ENCODE data around the gene PTBP3. TPM values are rescaled to one million over a fixed set of nuclear protein-coding genes. Genes with fewer than 3 reads are reported as not detected.

PTBP3 gene
- polyA plus RNA-seq, 3 donors = 33.6 to 68.3 (median 51.4) TPM

GRCh38 chr9:112169368-112169767 lies 164.1 kb downstream of the PTBP3 start:
- peaks cover 98% of the 10 kb centered on the region for H3K79me2 ChIP-seq (ENCODE audit: insufficient read depth, low read length)
- peaks cover 60% of the 10 kb centered on the region for H4K20me1 ChIP-seq (ENCODE audit: insufficient read depth, low read length)
- no peak overlapping the region for H3K4me2 ChIP-seq (replicated peaks; ENCODE audit: extremely low read depth, low read length, poor library complexity, severe bottlenecking)
- intact Hi-C loops (cut with micrococcal nuclease) = no loop called here
- H3K9me3 ChIP-seq (replicated peaks in 1 of 2; ENCODE audit: control insufficient read depth in 1 of 2, insufficient read depth in 1 of 2, low read length in 2 of 2) = no peaks in the 10 kb centered on the region
- H3K36me3 ChIP-seq (replicated peaks in 1 of 2; ENCODE audit: control insufficient read depth in 1 of 2, insufficient read depth in 2 of 2, low read length in 2 of 2) = peaks cover 0 to 12% of the 10 kb centered on the region in 2 donors
- no peak overlapping the region for H3K9ac ChIP-seq (ENCODE audit: insufficient read depth, low read length, poor library complexity, severe bottlenecking)
- no peak overlapping the region for H3K27ac ChIP-seq (ENCODE audit: low read depth in 1 of 2, low read length in 2 of 2)
- H3K27ac Mint-ChIP-seq = peak overlapping the region in 4 of 7 donors; percentile 6 to 76 (median 60)
- no peak overlapping the region for H2AFZ ChIP-seq (ENCODE audit: insufficient read depth, low read depth, low read length, poor library complexity, severe bottlenecking)
- H3K4me1 Mint-ChIP-seq = peaks cover 79% of the 10 kb centered on the region
- peaks cover 0 to 5% (median 0%) of the 10 kb centered on the region in 7 donors for H3K9me3 Mint-ChIP-seq
- no peak overlapping the region for H3K4me3 Mint-ChIP-seq
- H3K36me3 Mint-ChIP-seq = peaks cover 39 to 66% of the 10 kb centered on the region in 2 donors
- no peaks in the 10 kb centered on the region for H3K27me3 ChIP-seq (ENCODE audit: control insufficient read depth in 2 of 2, insufficient read depth in 2 of 2, low read length in 2 of 2)
- H3K4me1 ChIP-seq (ENCODE audit: control insufficient read depth in 1 of 2, insufficient read depth in 2 of 2, low read length in 2 of 2) = peaks cover 40 to 42% of the 10 kb centered on the region in 2 donors
- H3K4me3 ChIP-seq (replicated peaks in 1 of 3; ENCODE audit: low read depth in 2 of 3, low read length in 3 of 3) = no peak overlapping the region
- TF ChIP-seq CTCF (IDR thresholded peaks at IDR 0.05) = no peak
- 88% methylated on average over 4 of the region's 6 CpGs for WGBS (ENCODE audit: insufficient coverage)
- no peak for DNase-seq
- peaks cover 0 to 5% (median 0%) of the 10 kb centered on the region in 3 donors for H3K27me3 Mint-ChIP-seq (ENCODE audit: low read depth in 3 of 3)

GRCh38 chr9:112168197-112168596 lies 165.2 kb downstream of the PTBP3 start:
- Mint-ChIP-seq H3K27ac (peak overlapping the region in 3 of 7 donors; percentile 37 to 80 (median 67)), H3K36me3 (peaks cover 32 to 59% of the 10 kb centered on the region in 2 donors), H3K27me3 (ENCODE audit: low read depth in 3 of 3) (peaks cover 0 to 2% (median 0%) of the 10 kb centered on the region in 3 donors), H3K4me3 (no peak overlapping the region), H3K9me3 (peaks cover 0 to 5% (median 0%) of the 10 kb centered on the region in 7 donors), H3K4me1 (peaks cover 70% of the 10 kb centered on the region)
- Histone ChIP-seq H3K27ac (ENCODE audit: low read depth in 1 of 2, low read length in 2 of 2) (no peak overlapping the region), H4K20me1 (ENCODE audit: insufficient read depth, low read length) (peaks cover 67% of the 10 kb centered on the region), H2AFZ (ENCODE audit: insufficient read depth, low read depth, low read length, poor library complexity, severe bottlenecking) (no peak overlapping the region), H3K79me2 (ENCODE audit: insufficient read depth, low read length) (peaks cover 98% of the 10 kb centered on the region), H3K36me3 (replicated peaks in 1 of 2; ENCODE audit: control insufficient read depth in 1 of 2, insufficient read depth in 2 of 2, low read length in 2 of 2) (peaks cover 0 to 12% of the 10 kb centered on the region in 2 donors), H3K4me1 (ENCODE audit: control insufficient read depth in 1 of 2, insufficient read depth in 2 of 2, low read length in 2 of 2) (peaks cover 29 to 33% of the 10 kb centered on the region in 2 donors), H3K4me2 (replicated peaks; ENCODE audit: extremely low read depth, low read length, poor library complexity, severe bottlenecking) (no peak overlapping the region), H3K4me3 (replicated peaks in 1 of 3; ENCODE audit: low read depth in 2 of 3, low read length in 3 of 3) (no peak overlapping the region), H3K9ac (ENCODE audit: insufficient read depth, low read length, poor library complexity, severe bottlenecking) (no peak overlapping the region), H3K27me3 (ENCODE audit: control insufficient read depth in 2 of 2, insufficient read depth in 2 of 2, low read length in 2 of 2) (no peaks in the 10 kb centered on the region), H3K9me3 (replicated peaks in 1 of 2; ENCODE audit: control insufficient read depth in 1 of 2, insufficient read depth in 1 of 2, low read length in 2 of 2) (no peaks in the 10 kb centered on the region)
- 67% methylated on average over 2 of the region's 3 CpGs for WGBS (ENCODE audit: insufficient coverage)
- intact Hi-C loops (cut with micrococcal nuclease) = no loop called here
- TF ChIP-seq CTCF (IDR thresholded peaks at IDR 0.05) = no peak
- no peak for DNase-seq

Small RNA genes within 50 kb of the gene (small RNA-seq; reads per million reads assigned to genes)
- gene RF00019 (ENCODE audit: insufficient read length, low read depth) = not detected
- gene RN7SL430P (ENCODE audit: insufficient read length, low read depth) = not detected
- gene RN7SL57P (ENCODE audit: insufficient read length, low read depth) = not detected
- not detected for gene RNA5SP295 (ENCODE audit: insufficient read length, low read depth)

Other genes with a start within 250 kb of the PTBP3 start
- 10 to 100 TPM; 29.1 to 42.3 (median 30.9) TPM for gene SUSD1, start 158.3 kb downstream of the PTBP3 start, polyA plus RNA-seq
- 10 to 100 TPM in 2 of 3 donors, 1 to 10 TPM in 1; 6.4 to 34.8 (median 26.9) TPM for gene HSDL2, start 46.5 kb upstream of the PTBP3 start, polyA plus RNA-seq
- 1 to 10 TPM; 1.9 to 4.2 (median 1.9) TPM for gene KIAA1958, start 153.2 kb upstream of the PTBP3 start, polyA plus RNA-seq

Data from CD14-positive monocyte (primary cell).